ENCODE measurements around the gene NPFFR1. TPM values are rescaled to one million over a fixed set of nuclear protein-coding genes. Genes with fewer than 3 reads are reported as not detected.
A peak's percentile ranks its signal among the peaks of the same experiment; 100 is the strongest.

Gene NPFFR1
- total and polyA plus RNA-seq, 2 experiments from 2014 or later = 0.03 to 0.05 TPM

GRCh38 chr10:70253878-70254765, 29.7 kb downstream of the NPFFR1 start:
- peak overlapping the region; percentile 78 for H2AFZ ChIP-seq
- H3K9me2 ChIP-seq (ENCODE audit: insufficient read depth) = no peaks in the 10 kb centered on the region
- no peaks in the 10 kb centered on the region for H3K79me2 ChIP-seq (replicated peaks; ENCODE audit: insufficient read depth)
- H3K27ac Mint-ChIP-seq = no peak overlapping the region
- H3K9me3 Mint-ChIP-seq = no peaks in the 10 kb centered on the region
- no peaks in the 10 kb centered on the region for H3F3A ChIP-seq (replicated peaks; ENCODE audit: low read depth)
- ATAC-seq (peak; percentile 75), DNase-seq (ENCODE audit: low spot score) (no peak)
- H4K20me1 ChIP-seq (replicated peaks; ENCODE audit: insufficient read depth) = no peaks in the 10 kb centered on the region
- no peak overlapping the region for H3K4me2 ChIP-seq
- no peak overlapping the region for H3K4me3 ChIP-seq
- H3K27me3 Mint-ChIP-seq (ENCODE audit: insufficient read depth, low read depth, poor library complexity) = peaks cover 4% of the 10 kb centered on the region
- no peaks in the 10 kb centered on the region for H3K4me1 ChIP-seq (ENCODE audit: insufficient read depth)
- peaks cover 12% of the 10 kb centered on the region for H3K4me1 Mint-ChIP-seq
- H3K36me3 Mint-ChIP-seq (ENCODE audit: low read depth) = no peaks in the 10 kb centered on the region
- 0 out of 2 replicates have a peak, but pooled peaks cover 4% of the 10 kb centered on the region for H3K27me3 ChIP-seq (ENCODE audit: insufficient read depth)
- TF ChIP-seq NANOG (IDR thresholded peaks at IDR 0.05; ENCODE audit: borderline replicate concordance) = no peak
- no peak for TF ChIP-seq ZNF331 (CRISPR knock-in tag; IDR thresholded peaks at IDR 0.05; ENCODE audit: low read depth)
- TF ChIP-seq EZH2 (IDR thresholded peaks at IDR 0.05; ENCODE audit: low read depth, unreplicated experiment) = no peak
- no peak for TF ChIP-seq STAT1 (IDR thresholded peaks at IDR 0.05; ENCODE audit: unreplicated experiment)
- no peak for TF ChIP-seq JUNB (IDR thresholded peaks at IDR 0.05; ENCODE audit: unreplicated experiment)
- TF ChIP-seq EZH2phosphoT487 (IDR thresholded peaks at IDR 0.05; ENCODE audit: unreplicated experiment) = no peak
- no peak for TF ChIP-seq CTCF (conservative IDR thresholded peaks at IDR 0.05; ENCODE audit: low read depth in 2 of 2)
- no peak for TF ChIP-seq REST (IDR thresholded peaks at IDR 0.05; ENCODE audit: unreplicated experiment)
- no peak for TF ChIP-seq CREB1 (CRISPR knock-in tag; IDR thresholded peaks at IDR 0.05; ENCODE audit: low read depth)
- no peak for TF ChIP-seq ETS1 (IDR thresholded peaks at IDR 0.05)
- TF ChIP-seq ZNF114 (CRISPR knock-in tag; IDR thresholded peaks at IDR 0.05) = no peak
- TF ChIP-seq POLR2AphosphoS5 (IDR thresholded peaks at IDR 0.05; ENCODE audit: low read depth) = no peak
- TF ChIP-seq ZNF462 (CRISPR knock-in tag; IDR thresholded peaks at IDR 0.05) = no peak
- H3K36me3 ChIP-seq (ENCODE audit: insufficient read depth) = no peaks in the 10 kb centered on the region
- H3K27ac ChIP-seq (ENCODE audit: low read depth) = no peak overlapping the region
- no peak overlapping the region for H3K4me3 Mint-ChIP-seq
